Activated CD8-positive, alpha-beta memory T cell treated with anti-CD3 and anti-CD28 coated beads, Interleukin-2, amount 50 U/mL, for 48 hours (primary cell): ENCODE data around the gene OTOA.
"Not testable (repeated sequence)": the region's sequence is repeated elsewhere in the genome, so short reads cannot be mapped to it uniquely, and the experiment has no call there.

Source experiments
- DNase-seq: peaks from one replicate; pipeline ENCODE4 v3.0.0-alpha.2; 2020

OTOA gene

DNA sequence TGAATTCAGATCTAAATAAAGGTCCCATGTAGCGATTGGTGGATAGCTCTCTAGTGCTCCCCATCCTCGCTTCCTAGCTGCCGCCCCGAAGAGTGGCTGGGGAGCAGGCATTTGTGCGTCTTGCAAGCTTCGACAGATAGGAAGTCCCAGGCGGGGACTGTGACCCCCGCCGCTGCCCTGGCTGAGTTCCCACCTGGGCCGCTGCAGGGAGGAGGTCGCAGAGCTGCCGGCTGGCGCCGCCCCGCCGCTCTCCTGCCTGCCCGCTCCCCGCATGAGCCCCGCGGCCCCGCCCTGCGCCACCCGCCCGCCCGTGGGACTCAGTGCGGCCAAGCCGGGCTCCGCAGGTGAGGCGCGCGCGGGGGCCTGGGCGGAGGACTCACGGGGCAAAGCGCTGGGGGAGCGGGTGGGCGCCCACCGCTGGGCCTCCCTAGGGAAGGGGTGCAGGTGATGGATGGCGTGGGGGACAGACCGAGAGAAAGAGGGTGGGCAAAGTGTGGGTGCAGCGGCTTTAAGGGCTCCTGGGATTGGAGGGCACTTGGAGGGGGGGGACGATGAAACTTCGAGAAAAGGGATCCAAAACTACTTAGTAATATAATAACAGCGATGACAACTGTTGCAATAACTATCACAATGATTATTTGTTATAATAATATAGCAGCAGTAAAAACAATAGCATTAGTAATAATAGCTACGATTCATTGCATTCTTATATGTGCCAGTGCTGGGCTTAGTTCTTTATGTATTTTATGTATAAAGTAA lies at the start of gene OTOA:
Gene OTOA, plus strand, starts transcription at position 80 of the 759 bp plus-strand sequence. CDS start 14,547 bp downstream, outside the sequence.
- DNase-seq, result peak; percentile 64

DNA sequence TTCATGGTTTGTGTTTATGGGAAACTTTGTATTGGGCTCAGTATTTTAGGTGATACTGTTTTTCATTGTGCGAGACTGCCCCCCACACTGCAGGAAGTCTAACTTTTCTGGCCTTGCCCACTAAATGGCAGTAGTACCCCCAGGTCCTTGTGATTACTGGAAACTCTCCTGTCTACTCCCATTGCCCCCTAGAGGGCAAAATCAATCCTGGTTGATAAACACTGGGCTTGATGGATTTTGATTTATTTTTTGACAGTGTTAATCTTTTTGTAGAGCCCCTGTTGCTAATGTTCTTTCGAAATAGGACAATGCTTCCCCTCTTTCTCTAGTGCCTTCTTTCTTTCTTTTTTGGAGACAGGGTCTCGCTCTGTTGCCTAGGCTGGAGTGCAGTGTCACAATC lies 48.9 kb upstream of the OTOA start:
- no peak for DNase-seq

DNA sequence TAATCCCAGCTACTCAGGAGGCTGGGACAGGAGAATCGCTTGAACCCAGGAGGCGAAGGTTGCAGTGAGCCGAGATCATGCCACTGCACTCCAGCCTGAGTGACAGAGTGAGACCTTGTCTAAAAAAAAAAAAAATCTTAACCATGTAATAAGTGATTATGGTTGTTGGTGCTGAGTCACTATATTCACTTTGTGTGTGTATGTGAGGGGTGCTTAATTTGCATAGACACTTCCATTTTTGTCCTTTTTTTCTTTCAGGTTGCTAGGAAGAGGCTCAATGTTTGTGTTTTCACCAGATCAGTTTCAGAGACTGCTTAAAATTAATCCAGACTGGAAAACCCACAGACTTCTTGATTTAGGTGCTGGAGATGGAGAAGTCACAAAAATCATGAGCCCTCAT lies 46.2 kb upstream of the OTOA start:
- no peak for DNase-seq

DNA sequence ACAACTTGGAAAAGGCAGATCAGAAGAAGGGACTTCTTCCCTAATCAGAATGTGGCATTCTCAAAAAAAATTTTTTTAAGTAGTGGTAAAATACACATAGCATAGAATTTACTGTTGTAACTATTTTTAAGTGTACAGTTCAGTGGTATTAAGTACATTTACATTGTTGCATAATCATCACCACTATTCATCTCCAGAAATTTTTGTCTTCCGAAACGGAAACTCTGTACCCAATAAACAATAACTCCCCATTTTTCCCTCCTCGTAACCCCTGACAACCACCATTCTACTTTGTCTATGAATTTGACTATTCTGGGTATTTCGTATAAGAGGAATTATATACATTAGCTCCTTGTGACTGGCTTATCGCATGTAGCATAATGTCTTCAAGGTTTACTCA lies 45.5 kb upstream of the OTOA start:
- DNase-seq, result no peak

DNA sequence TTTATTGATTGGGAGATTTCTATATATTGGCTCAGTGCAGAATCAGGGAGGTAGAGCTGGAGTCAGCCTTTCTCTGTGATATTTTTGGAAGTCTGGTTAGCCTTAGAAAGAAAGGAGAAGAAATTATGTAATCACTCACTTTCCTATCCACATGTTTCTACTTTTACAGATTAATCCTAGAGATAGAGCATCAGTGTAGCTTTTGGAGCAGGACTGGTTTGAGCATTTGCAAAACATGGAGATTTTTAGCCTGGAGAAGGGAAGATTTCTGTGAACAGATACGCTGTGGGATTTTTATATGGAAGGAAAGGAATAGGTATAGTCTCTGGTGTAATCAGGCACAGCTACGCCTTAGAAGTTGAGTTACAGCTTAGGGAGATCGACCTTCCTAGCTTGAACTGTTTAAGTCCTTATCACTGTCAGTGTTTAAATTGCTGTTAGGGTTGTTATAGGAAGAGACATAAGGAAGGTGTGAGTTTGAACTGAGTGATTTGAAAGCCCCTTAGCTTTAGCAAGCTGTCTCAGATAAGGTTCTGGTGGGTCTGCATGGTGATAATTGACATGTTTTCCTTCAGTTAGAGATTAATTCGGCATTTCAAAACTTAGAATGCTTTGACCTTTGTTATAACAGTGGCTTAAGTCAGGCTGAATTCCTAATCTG lies 43.9 kb upstream of the OTOA start:
- DNase-seq, result no peak

DNA sequence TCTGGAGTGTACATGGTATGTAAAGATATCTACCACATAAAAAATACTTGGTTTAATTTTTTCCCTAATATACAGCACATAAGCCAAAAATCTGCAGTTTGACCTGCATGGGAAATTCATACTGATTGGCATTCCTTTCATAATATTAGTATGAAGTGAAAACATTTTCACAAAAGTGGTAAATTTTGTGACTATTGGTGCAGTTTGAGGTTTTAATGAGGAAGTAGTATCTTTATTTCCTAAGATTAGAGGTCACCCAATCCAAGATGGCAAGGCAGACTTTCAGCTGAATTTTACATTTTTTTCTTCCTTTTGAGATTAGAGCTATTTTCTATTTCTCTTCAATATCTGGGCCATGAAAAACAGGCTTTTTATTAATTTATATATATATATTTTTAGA lies 43.2 kb upstream of the OTOA start:
- DNase-seq, result no peak

DNA sequence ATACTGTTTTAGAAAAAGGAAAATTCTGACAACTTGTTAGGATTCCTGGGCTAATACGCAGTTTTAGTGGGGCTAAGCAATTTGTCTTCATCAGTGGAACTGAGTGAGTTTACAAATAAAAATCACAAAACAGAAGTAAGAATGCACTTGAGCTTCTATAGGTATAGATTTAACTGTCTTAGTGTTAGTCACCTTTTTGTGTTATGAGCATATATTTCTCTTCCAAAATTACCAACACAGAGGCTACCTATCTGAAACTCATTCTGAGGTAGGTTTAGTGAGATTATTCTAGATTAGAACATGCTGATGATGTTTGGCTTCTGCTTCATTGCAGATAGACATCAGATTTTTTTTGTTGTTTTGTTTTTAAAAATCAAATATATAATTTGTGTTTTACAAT lies 41.2 kb upstream of the OTOA start:
- DNase-seq, result no peak

DNA sequence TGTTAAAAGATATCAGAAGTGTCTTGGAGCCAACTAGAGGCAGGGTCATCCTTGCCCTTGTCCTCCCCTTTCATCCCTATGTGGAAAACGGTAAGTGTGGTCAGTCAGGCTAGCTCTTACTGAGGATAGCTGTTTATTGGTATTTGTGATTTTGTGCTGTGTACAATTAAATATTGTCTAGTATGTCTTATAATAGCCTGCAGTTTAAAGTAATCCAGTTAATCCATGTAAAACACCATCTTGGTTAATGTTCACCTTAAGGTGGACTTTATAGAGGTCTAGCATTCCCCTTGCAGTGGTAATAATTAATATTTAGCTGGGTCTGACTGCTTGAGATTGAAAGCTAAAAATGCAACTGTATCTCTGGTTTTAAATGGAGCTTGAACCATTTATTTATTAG lies 38.7 kb upstream of the OTOA start:
- DNase-seq, result no peak

DNA sequence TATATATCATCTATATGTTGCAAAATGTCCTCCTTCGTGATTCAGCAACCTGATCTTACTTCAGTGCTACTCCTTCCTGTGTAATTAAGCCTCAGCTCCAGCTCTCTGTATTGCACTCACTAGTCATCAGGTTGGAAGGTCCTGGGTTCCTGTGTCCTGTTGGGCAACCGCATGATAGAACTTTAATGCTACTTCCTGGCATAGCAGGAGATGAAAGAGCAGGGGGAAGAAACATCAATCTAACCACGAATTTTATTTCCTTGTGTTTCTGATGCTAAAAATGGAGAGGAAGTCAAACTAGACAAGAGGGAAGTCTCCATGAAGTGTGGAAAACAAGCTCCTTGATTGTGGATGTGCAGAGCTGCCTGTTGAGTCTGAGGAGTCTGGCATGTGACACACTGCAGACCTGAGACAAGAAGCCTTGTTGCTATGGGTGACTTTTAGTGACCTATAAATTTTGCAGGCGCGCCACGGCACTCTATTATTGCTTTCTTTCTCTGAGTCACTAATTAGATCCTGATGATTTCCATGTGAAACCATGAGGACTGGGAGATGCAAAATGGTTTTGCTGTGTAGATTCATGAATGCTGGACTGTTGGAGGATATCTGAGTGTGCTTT lies 37.0 kb upstream of the OTOA start:
- no peak for DNase-seq

DNA sequence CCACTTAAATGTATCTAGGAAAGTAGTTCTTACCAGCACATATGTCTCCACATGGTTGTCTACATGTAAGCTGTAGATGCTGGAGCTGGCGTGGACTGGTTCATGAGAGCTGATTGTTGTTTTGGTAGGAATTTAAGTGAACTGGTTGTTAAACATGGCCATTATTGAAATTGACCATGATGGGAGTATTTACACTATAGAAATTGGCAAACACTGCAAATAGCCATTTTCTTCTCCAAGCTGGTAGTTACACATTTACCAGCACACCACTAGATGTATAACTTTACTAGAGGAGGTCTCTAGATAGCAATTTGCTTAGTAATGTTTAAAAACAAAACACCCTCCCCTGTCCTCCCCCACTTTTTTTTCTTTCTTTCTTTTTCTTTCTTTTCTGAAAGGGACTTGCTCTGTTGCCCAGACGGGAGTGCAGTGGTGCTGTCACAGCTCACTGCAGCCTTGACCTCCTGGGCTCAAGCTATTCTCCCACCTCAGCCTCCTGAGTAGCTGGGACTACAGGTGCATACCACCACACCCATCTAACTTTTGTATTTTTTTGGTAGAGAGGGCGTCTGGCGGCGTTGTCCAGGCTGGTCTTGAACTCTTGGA lies 35.5 kb upstream of the OTOA start:
- no peak for DNase-seq

DNA sequence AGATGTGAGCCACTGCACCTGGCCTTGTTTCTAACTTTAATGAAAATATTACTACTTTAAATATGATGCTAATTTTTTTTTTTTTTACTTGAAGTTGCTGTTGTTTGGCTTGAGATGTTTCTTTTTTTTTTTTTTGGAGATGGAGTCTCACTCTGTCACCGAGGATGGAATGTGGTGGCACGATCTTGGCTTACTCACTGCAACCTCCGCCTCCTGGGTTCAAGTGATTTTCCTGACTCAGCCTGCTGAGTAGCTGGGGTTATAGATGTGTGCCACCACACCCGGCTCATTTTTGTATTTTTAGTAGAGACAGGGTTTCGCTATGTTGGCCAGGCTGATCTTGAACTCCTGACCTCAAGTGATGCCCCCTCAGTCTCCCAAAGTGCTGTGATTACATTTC lies 35.0 kb upstream of the OTOA start:
- DNase-seq, result no peak

DNA sequence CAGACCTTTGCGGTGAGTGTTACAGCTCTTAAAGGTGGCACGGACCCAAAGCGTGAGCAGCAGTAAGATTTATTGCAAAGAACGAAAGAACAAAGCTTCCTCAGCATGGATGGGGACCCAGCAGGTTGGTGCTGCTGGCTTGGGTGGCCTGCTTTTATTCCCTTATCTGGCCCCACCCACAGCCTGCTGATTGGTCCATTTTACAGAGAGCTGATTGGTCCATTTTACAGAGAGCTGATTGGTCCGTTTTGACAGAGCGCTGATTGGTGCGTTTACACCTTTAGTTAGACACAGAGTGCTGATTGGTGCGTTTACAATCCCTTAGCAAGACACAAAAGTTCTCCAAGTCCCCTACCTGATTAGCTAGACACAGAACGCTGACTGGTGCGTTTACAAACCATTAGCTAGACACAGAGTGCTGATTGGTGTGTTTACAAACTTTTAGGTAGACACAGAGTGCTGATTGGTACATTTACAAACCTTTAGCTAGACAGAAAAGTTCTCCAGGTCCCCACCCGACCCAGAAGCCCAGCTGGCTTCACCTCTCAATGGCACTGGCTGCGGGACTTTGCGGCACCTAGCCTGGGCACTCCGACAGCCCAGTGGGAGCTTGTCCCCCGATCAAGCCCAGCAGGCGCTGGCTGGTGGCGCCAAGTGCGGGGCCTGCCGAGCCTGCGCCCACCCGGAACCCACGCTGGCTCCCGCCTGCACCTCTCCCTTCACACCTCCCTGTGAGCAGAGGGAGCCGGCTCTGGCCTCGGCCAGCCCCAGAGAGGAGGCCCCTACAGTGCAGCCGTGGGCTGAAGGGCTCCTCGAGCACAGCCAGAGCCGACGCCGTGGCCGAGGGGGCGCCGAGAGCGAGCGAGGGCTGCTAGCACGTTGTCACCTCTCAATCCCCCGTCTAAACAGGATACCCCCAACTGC lies 33.9 kb upstream of the OTOA start:
- DNase-seq, result not testable (repeated sequence)

DNA sequence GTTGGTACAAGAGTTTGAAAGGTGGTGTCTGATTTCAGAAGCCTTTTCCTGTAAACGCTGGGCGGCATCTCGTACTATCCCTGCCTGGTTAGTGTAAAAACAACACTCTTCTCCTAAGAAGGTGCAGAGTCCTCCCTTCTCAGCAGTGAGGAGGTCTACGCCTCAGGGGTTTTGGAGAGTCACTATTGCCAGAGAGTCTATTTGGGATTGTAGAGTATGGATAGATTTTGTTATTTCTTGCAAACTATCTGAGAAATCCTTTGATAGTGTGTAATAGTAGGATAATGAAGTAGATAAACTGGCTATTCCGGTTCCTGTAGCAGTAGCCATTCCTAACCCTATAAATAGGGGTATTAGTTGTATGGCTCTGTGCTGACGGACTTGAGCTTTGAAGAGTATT lies 32.9 kb upstream of the OTOA start:
- not testable (repeated sequence) for DNase-seq

DNA sequence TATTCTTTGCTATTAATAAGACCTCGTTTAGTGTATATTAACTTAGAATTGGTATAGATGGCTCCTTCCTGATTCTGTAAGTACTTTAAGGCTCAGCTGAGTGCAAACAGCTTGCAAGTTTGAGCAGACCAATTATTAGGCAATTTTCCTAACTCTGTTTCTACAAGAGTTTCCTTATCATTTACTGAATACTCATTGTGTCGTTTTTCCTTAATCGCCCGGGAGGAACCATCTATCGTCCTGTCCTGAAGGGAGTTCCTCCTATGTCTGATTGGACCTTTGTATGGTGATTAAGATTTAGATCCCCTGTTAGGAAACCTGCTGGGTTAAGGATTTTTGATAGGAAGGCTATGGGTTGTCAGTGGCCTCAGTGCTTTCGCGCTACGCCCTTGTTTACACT lies 32.4 kb upstream of the OTOA start:
- not testable (repeated sequence) for DNase-seq

DNA sequence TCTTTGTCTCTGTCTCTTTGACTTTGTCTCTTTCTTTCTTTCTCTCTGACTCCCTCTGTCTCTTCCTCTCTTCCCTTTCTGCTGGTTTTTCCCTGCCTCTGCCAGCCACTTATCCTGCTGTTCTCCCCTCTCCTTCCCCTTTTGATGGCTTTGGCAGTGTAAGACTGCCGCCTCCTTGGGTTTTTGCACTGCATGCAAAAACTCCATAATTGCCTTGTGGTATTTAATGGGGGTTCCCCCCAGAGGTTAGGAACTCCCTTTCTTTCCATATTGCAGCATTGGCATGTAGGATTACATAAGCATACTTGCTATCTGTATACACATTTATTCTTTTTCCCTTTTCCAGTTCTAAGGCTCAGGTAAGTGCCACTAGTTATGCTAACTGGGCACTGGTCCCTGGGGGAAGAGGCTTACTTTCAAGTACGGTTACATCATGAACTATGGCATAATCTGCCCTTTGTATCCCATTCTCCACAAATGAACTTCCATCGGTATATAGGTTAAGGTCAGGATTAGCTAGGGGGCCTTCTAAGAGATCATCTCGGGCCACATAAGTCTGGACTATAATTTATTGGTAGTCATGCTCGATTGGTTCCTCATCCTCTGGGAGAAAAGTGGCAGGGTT lies 31.7 kb upstream of the OTOA start:
- DNase-seq, result not testable (repeated sequence)

DNA sequence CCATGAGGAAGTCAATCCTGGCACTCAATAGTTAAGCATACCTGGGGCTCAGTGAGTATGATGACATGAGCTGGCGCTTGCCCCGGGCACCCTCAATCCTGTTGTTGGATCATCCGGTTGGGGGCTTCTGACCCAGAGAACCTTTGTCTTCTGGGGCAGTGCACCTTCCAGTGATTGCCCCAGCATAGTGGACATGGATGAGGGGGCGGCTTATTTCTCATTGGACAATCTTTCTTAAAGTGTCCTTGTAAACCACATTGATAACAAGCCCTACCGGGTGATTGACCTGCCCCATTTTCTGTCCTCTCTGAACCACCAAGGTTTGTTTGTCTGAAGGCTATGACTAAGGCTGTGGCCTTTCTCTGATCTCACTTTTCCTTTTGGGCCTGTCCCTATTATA lies 29.6 kb upstream of the OTOA start:
- DNase-seq, result no peak

DNA sequence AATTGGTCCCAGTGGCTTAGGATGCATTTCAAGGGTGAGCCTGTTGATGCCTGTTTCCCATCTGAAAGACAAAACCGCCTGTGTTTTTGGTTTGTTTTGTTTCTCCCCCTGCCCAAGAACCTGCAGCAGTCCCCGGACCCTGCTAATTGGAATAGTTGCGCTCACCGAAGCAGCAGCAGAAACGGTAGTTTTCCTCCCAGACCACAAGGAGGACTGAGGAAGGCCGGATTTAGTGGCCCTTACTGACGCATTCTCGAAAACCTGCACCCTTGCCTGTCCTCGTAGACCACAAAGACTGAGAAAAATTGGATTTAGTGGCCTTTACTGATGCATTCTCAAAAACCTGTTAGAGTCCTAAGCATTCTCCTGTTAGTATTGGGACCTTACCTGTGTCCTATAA lies 28.1 kb upstream of the OTOA start:
- not testable (repeated sequence) for DNase-seq

DNA sequence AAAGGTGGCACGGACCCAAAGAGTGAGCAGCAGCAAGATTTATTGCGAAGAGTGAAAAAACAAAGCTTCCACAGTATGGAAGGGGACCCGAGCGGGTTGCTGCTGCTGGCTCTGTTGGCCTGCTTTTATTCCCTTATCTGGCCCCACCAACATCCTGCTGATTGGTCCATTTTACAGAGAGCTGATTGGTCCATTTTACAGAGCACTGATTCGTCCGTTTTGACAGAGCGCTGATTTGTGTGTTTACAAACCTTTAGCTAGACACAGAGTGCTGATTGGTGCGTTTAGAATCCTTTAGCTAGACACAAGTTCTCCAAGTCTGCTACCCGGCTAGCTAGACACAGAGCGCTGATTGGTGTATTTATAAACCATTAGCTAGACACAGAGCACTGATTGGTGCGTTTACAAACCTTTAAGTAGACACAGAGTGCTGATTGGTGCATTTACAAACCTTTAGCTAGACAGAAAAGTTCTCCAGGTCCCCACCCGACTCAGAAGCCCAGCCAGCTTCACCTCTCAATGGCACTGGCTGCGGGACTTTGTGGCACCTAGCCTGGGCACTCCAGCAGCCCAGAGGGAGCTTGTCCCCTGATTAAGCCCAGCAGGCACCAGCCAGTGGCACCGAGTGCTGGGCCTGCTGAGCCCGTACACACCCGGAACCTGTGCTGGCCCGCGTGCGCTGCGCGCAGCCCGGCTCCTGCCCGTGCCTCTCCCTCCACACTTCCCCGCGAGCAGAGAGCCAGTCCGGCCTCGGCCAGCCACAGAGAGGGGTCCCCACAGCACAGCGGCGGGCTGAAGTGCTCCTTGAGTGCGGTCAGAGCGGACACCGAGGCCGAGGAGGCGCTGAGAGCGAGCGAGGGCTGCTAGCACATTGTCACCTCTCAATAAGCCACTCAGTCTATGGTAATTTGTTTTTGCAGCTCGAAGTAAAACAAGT lies 26.5 kb upstream of the OTOA start:
- DNase-seq, result no peak

DNA sequence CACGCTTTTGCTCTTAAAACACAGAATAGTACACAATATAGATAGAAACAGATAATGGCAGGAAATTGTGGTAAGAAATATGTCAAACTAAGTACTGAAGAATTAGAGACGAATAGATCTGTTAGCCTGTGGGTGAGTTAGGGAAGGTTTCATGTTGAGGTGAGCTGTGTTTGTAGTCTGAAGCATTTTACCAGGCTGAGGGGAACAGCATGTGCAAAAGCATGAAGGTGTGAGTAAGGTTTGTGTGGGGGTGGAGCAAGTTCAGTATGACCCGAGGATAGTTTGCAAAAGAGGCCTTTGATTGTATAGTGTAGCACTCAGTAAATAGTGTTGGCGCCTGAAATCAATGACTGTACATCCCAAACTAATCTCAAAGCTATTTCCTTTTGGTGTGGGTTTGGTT lies 25.2 kb upstream of the OTOA start:
- no peak for DNase-seq

DNA sequence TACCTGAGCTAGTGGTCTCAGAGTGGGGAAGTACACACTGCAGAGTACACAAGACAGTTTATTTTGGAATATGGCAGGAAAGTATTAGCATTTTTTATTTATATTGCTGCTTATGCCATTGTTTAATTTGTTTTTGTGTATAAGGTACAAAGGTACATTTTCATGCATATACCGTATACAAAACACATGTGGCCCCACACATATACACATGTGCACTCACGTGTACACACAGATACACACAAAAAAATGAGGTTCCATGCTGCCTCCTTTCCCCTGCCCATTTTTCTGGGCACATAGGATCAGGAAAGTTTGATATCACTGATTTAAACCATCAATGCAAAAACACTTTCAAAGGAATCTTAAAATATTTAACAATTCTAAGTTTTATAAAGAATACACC lies 24.3 kb upstream of the OTOA start:
- DNase-seq, result no peak

DNA sequence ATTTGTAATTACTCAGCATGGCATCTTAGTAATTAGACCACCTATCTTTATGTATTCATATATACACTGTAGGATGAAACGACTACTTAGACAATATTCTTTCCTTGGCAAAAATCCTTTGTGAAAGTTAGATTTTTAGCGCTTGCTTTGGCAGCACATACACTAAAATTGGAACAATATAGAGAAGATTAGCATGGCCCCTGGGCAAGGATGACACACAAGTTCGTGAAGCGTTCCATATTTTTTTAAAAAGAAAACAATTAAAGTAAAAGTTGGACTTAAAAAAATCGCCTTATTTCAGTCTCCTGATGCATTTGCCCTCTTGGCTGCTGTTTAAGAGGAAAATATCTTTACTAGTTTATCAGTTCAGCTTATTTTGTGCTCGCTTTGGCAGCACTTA lies 21.9 kb upstream of the OTOA start:
- DNase-seq, result no peak
